Stimulated activated CD8-positive, alpha-beta memory T cell treated with anti-CD3 and anti-CD28 coated beads, Interleukin-7, amount 100 ng/mL, for 24 hours (primary cell): ENCODE results near the gene ASAP3.

Source experiments
- DNase-seq: peaks from one replicate; pipeline ENCODE4 v3.0.0-alpha.2; 2020; ENCODE audit warnings: low read depth

The ASAP3 gene

DNA sequence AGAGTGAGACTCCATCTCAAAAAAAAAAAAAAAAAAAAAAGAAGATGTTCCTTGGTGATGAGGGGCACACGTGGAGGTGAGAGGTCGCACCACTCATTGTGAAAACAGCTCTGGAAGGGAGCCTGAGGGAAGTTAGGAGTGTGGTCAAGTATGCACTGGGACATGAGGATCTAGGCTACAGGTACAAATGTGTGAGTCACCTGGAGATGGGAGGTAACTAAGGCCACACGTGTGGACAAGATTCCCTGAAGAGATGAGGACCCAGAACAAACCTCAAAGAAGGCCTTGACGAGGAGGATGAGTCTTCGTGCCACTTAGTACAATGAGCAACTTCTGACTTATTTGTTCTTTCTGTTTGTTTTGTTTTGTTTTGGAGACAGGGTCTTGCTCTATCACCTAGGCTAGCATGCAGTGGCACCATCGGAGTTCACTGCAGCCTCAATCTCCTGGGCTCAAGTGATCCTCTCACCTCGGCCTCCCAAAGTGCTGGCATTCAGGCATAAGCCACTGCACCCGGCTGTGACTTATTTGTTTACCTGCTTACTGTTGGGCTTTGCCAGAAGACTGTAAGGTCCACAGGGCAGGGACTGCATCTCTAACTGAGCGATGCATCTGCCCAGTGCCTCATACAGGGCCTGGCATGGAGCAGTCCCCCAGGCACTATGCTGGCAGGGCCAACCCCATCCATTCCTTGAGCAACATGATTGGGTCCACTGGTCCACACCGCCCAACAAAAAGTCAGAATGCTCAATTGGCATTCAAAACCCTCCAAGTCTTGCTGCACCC is 6.4 kb downstream of the ASAP3 start:
- no peak for DNase-seq

DNA sequence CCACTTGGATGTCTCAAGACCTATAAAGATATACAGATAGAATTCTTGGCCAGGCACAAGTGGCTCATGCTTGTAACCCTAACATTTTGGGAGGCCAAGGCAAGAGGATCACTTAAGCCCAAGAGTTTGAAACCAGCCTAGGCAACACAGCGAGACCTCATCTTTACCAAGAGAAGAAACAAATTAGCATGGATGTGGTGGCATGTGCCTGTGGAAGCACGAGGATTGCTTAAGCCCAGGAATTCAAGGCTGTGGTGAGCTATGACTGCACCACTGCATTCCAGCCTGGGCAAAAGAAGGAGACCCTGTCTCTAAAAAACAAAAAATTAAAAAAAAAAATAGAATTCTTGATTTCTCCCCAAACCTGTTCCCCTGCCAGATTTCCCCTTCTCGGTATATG is 8.3 kb downstream of the ASAP3 start:
- no peak for DNase-seq

DNA sequence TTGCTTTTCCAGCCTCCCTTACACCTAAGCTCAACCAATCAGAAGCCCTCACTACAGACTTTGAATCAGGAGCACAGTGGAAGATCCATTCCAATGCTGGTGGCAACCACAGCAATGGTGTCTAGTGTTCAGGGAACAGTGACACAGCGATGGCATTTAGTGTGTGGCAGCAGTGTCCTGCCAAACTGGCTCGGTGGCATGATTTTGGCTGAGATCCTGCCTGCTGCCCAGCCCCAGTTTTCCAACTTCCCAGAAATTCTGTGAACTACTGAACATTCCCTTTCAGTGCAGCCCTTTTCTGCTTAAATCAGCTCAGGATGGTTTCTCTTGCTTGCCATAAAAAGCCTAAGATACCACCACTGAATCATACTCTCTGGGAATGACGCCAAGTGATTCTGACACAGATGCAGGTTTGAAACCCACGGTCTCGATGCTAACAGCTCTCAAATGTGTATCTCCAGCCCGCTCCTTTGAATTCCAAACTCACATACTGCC is 8.8 kb downstream of the ASAP3 start:
- no peak for DNase-seq

DNA sequence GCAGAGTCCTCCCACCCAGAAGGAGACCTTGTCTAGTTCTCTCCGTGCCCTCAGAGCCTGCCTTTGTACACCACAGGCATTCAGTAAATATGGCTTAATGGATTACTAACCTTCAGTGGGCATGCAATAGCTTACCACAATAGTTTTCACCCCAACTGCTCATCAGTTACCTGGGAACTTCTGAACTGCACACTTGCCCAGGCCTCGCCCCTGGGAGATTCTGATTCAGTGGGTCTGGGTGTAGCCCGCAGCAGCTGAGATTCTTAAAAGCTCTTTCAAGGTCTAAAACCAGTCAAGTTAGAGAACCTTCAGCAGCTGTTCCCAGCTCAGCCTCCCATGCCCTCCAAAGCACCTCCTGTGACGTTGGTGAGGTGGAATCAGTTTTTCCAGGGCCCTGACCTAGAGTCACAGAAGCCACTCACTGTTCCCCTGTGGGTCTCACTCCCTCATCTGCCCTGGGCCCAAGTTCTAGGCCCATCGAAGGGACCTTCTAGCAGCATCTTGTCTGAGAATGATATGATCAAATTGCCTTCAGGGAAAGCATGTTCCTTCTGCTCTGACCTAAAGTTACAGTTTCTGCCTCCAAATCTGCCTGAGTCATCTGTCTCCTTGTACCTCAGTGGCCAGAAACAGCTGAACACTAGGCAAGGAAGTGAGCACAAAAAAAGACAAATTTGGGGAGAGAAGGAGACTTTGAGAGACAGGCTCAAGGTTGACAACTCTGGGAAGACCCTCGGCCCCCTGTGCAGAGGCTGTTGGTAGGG is 10.8 kb downstream of the ASAP3 start:
- DNase-seq: no peak

DNA sequence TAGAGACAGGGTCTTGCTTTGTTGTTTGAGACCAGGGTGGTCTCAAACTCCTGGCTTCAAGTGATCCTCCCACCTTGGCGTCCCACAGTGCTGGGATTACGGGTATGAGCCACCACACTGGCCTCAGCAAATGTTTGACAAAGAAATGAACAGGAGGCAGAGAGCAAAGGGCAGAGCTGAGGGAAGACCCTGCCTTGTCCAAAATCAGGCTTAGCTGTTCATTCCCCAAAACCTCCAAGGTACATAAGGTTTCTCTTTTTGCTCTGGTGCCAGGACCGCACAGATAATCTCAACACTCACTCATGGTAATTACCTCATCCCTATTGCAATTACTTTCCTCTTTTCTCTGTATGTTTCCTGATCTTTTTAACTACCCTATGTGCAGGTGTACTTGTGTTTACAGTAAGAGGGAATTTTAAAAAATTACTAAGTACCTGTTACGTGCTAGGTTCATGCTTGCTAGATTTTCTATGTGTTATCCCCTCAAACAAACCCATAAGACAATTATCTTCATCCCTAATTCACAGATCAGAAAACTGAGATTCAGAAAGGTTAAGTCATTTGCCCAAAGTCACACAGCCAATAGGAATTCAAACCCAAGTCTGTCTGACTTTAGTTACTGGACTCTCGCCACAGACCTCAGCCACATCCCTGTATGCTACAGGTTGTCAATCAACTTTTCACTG is 11.5 kb downstream of the ASAP3 start:
- no peak for DNase-seq

DNA sequence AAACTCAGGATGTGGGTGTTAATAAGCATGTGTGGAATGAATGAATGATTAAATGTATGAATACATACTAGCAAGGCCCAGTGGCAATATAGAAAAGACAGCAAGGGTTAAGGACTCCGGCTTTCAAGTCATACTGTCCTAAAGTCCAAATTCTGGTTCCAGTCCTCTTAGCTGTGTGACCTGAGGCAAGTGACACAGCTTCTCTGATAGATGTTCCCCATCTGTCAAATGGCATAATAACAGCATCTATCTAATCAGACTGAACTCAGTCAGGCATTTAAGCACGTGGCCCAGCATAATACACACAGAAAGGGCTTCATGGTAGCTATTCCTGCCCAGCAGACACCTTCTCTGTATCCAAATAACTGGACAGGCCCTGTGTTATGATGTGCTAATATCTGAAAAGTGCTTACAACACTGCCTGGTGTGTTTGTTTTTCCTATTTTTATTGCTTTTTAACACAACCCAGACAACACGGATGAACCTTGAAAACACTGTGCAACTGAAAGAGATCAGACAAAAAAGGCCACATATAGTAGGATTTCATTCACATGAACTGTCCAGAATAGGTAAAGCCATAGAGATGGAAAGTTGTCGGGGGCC is 12.4 kb downstream of the ASAP3 start:
- no peak for DNase-seq

DNA sequence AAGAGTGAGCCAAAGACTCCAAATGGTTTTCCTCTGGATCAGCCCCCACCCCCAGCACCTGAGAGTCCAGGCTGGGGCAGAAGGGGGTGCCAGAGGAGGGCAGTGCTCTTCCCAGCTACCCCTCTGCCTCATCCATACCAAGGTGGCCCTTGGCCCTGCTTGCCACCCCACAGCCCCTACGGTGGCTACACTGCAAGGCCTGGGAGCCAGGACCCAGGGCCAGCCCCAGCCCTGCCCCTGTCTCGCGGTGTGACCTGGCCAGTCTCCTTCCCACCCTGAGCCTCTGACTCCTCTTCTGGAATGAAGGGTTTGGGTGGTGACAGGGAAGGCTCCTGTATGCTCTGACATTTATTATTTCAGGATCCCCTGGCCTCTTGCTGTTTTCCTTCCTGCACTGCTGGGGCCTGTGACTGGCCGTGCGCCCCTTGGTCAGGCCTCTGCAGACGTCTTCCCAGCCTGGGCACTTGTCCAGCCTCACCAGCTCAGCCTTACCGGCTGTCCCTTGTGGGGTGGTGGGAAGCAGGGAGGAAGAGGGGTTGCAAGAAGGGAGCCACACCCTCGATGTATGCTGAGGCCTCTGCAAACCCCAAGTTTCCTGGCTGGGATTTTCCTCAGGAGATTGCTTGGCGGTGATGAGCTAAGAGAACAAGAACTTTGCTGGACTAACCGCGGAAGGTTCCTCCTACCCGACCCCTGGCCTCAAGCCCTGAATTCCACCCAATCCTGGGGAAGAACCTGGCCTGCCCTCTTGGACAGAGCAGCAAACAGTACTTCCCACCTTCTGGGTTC is 13.5 kb downstream of the ASAP3 start:
- no peak for DNase-seq

DNA sequence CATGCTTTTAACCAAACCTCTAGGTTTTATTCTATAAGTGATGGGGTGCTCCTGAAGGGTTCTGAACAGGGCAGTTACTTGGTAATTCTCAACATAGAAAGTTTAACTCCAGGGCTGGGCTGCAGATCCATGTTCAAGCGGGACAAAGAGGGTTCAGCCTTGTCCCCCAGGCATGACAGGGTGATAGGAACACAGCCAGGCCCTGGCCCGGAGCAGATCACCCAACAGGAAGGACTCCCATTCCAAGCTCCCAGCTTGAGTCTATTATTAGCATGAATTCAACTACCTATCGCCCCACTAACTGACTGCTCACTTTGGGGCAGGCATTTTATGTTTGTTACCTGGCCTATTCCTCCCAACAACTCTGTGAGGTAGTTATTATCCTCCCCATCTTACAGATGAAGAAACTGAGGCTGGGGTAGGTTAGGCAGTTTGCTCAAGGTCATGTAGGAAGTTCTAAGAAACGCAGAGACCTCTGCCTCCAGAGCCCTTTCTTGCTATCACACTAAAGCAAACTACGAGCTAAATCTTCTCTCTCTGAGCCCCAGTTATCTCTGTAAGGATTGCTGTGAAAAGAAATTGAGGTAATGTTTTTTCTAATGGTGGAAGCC is 14.5 kb downstream of the ASAP3 start:
- DNase-seq: no peak

DNA sequence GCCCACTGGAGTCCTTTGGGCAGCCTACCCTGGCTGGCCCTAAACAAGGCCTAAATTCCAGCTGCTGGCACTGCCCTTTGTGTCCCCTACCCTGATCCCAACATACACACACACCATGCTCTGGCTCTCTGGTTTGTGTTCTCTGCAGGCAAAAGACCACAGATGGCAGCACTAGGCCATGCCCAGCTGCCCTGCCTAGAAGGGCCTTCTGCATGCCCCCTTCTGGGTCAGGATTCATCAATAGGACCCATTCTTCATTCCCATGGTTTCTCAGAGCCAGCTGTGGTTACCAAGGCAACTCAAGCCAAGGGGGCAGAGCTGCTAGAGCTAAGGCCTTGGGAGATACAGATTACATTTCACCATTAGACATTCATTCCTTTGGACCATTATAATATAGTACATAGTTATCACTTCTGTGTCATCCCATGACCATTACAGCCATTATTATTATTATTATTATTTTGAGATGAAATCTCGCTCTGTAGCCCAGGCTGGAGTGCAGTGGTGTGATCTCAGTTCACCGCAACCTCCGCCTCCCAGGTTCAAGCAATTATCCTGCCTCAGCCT is 17.5 kb downstream of the ASAP3 start:
- DNase-seq: no peak

DNA sequence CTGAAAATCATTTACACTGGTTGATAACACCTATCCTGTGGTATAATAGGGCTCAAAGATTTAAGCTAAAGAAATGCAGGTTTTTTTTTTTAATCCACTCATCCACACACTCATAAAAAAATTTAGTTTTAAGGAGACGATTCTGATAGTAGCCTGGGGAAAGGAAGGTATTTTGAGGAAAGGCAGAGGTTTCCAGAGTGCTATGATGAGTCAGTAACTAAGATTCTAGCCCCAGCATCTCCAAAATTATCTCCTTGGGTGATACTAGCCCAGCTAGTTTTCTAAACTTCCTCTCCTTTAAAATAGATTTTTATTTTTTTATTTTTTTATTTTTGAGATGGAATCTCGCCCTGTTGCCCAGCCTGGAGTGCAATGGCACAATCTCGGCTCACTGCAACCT is 20.7 kb downstream of the ASAP3 start:
- DNase-seq: no peak

DNA sequence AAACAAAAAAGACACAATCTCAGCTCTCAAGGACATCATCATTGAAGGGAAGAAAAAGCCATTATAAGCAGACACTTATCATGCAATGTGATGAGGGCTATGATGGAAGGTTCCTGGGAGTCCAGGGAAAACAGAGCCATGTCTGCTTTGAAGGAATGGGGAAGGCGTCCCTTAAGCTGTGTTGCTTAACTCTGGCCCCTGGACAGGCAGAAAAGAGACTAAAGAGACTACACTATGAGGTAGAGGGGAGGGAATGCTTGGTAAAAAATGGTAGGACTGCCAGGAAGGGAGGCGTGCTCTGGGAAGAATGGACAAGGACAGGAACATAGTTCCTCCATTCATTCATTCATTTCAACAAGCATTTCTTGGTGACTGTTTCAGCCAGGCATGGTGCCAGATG is 21.2 kb downstream of the ASAP3 start:
- DNase-seq: no peak

DNA sequence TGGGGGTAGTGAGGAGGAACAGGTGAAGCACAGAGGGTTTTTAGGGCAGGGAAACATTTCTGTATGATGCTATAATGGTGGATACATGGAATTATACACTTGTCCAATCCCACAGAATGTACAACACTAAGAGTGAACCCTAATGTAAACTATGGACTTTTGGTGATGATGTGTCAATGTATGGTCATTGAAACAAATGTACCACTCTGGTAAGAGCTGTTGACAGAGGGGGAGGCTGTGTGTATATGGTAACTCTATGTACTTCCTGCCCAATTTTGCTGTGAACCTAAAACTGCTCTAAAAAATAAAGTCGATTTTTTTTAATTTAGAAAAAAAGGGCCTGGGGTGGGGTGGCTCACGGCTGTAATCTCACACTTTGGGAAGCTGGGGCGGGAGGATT is 22.9 kb downstream of the ASAP3 start:
- DNase-seq: no peak

DNA sequence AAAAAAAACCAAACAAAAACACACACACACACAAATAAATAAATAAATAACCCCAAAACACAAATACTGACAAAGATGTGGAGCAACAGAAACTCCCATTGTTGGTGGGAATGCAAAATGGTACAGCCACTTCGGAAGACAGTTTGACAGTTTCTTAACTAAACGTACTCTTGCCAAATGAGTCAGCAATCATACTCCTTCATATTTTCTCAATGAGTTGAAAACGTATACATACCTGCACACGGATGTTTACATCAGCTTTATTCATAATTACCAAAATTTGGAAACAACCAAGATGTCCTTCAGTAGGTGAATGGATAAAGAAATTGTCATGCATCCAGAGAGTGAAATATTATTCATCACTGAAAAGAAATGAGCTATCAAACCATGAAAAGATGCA is 23.5 kb downstream of the ASAP3 start:
- DNase-seq: no peak

DNA sequence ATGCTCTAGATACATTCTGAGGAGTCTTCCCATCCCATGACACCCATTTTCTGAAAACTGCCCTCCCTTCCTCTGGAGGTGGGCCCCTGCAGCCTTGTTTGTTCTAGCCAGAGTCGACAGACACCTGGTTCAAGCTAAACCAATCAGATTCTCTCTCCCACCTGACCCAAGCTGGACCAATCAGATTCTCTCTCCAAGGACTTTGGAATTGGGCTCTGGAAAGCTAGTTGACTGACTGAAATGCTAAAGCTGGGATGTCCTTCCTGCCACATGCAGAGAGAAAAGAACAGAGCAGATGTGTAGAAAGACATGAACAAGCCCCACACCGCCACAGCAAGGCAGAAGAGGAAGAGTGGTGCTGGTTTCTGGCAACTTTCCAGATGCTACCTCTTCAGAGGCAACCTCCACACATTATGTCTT is 24.6 kb downstream of the ASAP3 start:
- DNase-seq: no peak

DNA sequence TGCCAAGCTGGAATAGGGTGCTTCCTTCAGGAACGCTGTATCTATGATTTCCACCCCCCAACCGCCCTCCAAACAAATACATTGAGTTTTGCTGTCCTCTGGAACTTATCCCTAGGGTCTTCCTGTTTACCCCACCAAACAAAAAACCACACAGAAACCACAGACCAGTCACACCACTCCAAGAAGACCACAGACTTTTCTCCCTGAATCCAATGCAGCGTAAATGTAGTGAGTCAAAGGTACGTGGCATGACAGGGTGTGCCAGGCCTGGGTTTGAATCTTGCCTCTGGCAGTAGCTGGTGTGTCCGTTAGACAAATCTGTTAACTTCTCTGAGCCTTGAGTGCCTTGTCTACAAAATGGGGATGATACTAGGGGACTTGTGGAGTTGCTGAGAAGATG is 27.8 kb downstream of the ASAP3 start:
- no peak for DNase-seq

DNA sequence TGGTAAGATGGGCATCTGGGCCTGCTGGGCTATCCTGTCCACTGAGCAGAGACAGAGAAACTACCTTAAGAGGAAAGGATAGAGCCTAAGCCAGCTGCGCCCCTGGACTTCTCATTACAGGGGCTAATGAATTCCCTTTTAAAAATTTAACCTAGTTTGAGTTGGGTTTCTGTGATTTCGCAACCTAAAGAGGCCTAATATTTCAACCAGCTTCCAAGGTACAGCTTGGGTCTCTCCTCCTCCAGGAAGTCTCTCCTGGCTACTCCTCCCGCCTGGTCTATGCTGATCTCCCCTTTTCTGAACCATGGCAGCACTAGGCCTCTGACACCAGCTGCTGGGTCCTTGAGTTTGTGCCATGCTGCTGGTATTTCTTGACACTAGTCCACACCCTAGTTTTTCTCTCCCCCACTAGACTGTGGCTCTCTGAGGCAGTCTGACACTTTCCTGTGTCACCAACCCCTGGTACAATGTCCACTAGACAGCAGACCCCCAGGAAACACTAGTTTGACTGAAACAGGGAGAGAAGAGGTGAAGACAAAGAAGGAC is 30.5 kb downstream of the ASAP3 start:
- DNase-seq: no peak

DNA sequence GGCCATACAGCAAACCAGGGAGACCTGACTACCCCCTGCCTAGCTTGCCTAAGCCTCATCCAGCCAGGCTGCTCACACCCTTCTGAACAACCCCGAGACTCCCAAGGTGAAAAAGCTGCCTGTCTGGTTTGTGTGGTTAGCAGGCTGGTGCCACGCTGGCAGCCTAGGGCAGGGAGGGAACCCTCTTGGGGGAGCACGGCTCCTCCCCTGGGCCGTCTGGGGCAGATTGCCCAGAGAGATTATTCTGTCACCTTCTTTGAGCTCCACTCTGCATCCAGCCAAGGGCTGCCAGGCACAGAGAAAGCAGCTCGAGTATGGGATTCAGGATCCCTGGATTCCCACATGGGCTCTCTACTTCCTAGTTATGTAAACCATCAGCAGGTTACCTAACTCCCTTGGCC is 32.0 kb downstream of the ASAP3 start:
- no peak for DNase-seq

DNA sequence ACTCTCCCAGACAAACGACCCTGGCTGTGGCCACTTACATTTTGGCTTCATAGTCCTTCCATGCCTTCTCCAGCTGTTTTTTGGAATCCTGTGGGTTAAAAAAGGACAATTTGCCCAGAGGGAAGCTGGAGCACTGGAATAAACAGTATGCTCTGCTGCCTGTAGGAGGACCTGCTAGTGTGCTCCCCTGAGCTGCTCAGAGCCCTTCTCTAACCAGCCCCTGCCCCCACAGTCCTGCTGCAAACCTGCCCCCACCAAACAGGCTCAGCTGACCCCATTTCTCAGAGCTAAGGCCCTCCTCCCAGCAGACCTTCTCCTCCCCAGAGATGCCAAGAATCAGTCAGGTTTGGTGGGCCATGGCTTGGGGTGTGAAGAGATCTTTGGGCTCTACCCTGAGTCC is 32.5 kb downstream of the ASAP3 start:
- DNase-seq: no peak

DNA sequence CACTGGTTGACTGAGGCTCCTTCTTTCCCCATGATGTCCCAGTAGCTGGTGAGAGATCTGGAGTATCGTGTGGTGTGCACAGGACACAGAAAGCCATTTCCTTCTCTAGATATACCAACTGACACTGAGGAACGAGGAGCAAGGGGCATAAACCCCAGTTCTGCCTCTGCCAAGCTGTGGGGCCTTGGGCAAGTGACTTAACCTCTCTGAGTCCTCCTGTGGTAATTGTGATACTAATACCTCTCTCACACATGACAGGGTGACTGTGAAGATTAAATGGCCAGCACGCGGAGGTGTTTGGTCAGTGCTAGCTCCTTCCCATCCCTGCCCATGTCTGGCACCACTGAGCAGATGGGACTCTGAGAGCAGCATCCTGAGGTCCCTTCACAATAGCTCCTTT is 33.1 kb downstream of the ASAP3 start:
- DNase-seq: no peak

DNA sequence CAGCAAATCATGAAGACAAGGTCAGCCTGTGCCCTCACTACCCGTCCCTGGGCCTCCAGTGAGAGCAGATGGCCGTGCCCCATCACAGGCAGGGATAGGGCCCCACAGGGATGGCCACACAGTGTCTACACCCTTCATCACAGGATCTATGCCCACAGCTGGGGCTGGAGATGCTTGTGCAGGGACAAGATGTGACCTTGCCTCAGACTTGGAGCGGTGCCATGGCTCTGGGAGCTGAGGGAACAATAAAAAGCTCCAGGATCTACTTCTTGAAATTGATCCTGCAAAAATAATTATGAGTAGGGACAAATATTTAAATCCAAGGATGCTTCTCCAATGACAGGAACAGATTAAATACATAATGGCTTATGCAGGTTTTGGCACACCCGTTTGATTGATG is 34.0 kb downstream of the ASAP3 start:
- no peak for DNase-seq

DNA sequence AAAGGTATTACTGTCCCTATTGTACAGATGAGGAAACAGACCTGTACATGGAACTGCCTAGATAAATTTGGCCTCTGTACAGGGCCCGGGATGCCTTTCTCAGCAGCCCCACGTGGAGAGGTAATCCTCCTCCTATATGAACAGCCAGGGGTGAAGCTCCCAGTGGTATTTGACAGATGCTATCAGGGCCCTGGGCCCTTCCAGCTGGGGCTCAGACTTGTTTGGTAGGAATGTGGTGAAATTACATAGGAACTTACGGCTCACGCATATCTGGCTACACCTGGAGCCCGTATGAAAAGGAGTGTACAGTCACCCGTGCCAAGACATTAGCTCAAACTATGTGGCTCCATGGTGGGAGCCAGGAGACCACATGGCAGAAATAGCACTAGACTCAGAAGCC is 34.7 kb downstream of the ASAP3 start:
- no peak for DNase-seq
